H1 (cell line): Measurements from ENCODE around the gene OBI1. TPM values are rescaled to one million over a fixed set of nuclear protein-coding genes. Genes with fewer than 3 reads are reported as not detected.

Experiments used
- ASH2L ChIP-seq: fragments of 200-600, 300-600 bp; sonication (generic); IDR thresholded peaks from one replicate; pipeline ENCODE4 v1.7.1; 2017; ENCODE audit warnings: low read length
- CHD7 ChIP-seq: fragments of 300-600 bp; sonication (generic); IDR thresholded peaks from 2 replicates; pipeline ENCODE4 v1.7.1; 2012; ENCODE audit warnings: low read length, moderate library complexity, mild to moderate bottlenecking, inconsistent platforms; ENCODE audit not compliant: insufficient replicate concordance
- E2F6 ChIP-seq: IDR thresholded peaks from 2 replicates; pipeline ENCODE4 v1.6.1; 2012; ENCODE audit warnings: inconsistent platforms
- KDM1A ChIP-seq: fragments of 200-600, 300-600 bp; sonication (generic); IDR thresholded peaks from 2 replicates; pipeline ENCODE4 v1.7.1; 2016; ENCODE audit warnings: mild to moderate bottlenecking, low read length, borderline replicate concordance
- MAX ChIP-seq: IDR thresholded peaks from 2 replicates; pipeline ENCODE4 v1.6.1; 2012; ENCODE audit warnings: inconsistent platforms
- PHF8 ChIP-seq: fragments of 200-600 bp; sonication (generic); conservative IDR thresholded peaks from 2 replicates; pipeline ENCODE4 v1.7.1; 2012; ENCODE audit warnings: low read depth, mild to moderate bottlenecking, inconsistent platforms, low read length, moderate library complexity
- POU5F1 ChIP-seq: IDR thresholded peaks from 2 replicates; pipeline ENCODE4 v1.6.1; 2011; ENCODE audit warnings: low read depth, mild to moderate bottlenecking, low read length, moderate library complexity
- SP2 ChIP-seq: IDR thresholded peaks from 2 replicates; pipeline ENCODE4 v1.6.1; 2012; ENCODE audit warnings: mild to moderate bottlenecking, low read length, inconsistent platforms
- TAF7 ChIP-seq: optimal IDR thresholded peaks from 2 replicates; pipeline ENCODE3; 2011; ENCODE audit warnings: low read depth, mild to moderate bottlenecking, inconsistent platforms, low read length, moderate library complexity, borderline replicate concordance
- TBP ChIP-seq: IDR thresholded peaks from 2 replicates; pipeline ENCODE4 v1.6.1; 2011; ENCODE audit warnings: low read depth, low read length, improper control_type of control experiment
- TCF12 ChIP-seq: IDR thresholded peaks from 2 replicates; pipeline ENCODE4 v1.6.1; 2011; ENCODE audit warnings: low read depth, mild to moderate bottlenecking, low read length
- TEAD4 ChIP-seq: IDR thresholded peaks from 2 replicates; pipeline ENCODE4 v1.6.1; 2012; ENCODE audit warnings: low read depth, low read length, inconsistent platforms, mixed read lengths
- polyA plus RNA-seq, 7 experiments: library from polyadenylated mRNA; depleted of rRNA in 3 of 7; stranded (reverse) in 5 of 7; unstranded in 2 of 7; fragments of >200 nt in 5 of 7; fragments of 200-250 nt in 2 of 7; gene quantifications; 1 replicate in 5 of 7; 2 replicates in 1 of 7; 4 replicates in 1 of 7; pipeline versions ENCODE4 v1.2.1 to v1.2.3, GENCODE V29; 2011 to 2013; ENCODE audit warnings: missing spikeins in 2 of 7, mixed read lengths in 2 of 7
- total RNA-seq: library from RNA; stranded (reverse); fragmentation: NEBNext Ultra II Directional; extraction: Animal tissue kit (Norgen Biotek cat#: 25700); gene quantifications from 2 replicates; pipeline ENCODE4 v1.2.1, GENCODE V29; 2021

The OBI1 gene
- total and polyA plus RNA-seq, 2 of the 8 experiments (the other 6 are each of a cell fraction or from before 2014, with no cell fraction given) = 7.1 to 14.3 TPM

GRCh38 chr13:78686461-78686860 lies 27.5 kb upstream of the OBI1 start (continued):
- no peak for TF ChIP-seq CHD7
- TF ChIP-seq SP2 = no peak
- TF ChIP-seq ASH2L = no peak
- TF ChIP-seq TAF7 = no peak
- TF ChIP-seq PHF8 = no peak
- TF ChIP-seq MAX = no peak
- TF ChIP-seq TBP = no peak
- TF ChIP-seq TEAD4 = no peak
- no peak for TF ChIP-seq KDM1A
- no peak for TF ChIP-seq E2F6
- no peak for TF ChIP-seq TCF12
- no peak for TF ChIP-seq POU5F1
